ENCODE data around the gene DACH1.
"Not testable (repeated sequence)": the region's sequence is repeated elsewhere in the genome, so short reads cannot be mapped to it uniquely, and the experiment has no call there.

DACH1 gene

DNA sequence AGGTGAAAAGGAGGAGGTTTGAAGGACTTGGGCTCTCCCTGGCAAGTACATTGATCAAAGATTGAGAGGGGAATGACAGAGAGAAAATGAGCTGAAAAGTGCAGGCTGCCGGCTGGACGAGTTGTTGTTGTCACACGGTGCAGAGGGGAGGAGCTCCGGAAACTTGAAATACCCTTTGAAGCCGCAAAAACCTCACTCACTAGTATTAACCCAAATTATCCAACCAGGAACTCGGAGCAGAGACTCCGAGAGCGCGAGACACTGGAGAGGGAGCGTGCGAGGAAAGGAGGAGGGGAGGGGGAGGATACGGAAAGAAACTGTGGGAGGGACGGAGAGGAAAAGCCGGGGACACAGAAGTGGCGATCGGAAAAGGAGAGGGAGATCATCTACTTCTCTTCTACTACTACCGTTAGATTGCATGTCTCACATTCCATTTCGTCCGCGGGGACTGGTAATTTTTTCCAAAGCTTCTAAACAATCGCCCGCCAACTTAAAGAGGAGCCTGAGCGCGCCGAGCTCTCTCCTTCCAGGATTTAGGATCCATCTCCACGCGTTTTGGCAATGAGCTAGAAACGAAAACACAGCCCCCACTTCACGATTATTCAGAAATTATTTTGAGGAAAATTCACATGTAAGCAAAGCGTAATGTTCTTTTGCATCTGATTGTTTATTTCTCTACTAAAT is at the start of gene DACH1:
DACH1 (minus strand) TSS at position 74 of the 684 bp plus-strand sequence.
- peak; percentile 48 for DNase-seq (ENCODE audit: low read depth)
- TF ChIP-seq, protein P1, sequence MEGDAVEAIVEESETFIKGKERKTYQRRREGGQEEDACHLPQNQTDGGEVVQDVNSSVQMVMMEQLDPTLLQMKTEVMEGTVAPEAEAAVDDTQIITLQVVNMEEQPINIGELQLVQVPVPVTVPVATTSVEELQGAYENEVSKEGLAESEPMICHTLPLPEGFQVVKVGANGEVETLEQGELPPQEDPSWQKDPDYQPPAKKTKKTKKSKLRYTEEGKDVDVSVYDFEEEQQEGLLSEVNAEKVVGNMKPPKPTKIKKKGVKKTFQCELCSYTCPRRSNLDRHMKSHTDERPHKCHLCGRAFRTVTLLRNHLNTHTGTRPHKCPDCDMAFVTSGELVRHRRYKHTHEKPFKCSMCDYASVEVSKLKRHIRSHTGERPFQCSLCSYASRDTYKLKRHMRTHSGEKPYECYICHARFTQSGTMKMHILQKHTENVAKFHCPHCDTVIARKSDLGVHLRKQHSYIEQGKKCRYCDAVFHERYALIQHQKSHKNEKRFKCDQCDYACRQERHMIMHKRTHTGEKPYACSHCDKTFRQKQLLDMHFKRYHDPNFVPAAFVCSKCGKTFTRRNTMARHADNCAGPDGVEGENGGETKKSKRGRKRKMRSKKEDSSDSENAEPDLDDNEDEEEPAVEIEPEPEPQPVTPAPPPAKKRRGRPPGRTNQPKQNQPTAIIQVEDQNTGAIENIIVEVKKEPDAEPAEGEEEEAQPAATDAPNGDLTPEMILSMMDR (IDR thresholded peaks at IDR 0.05; ENCODE audit: insufficient read depth, low read depth, low read length, missing control alignments), result no peak
- peak within 1 kb of the TSS; percentile 47 for H3K4me3 ChIP-seq (ENCODE audit: low read depth, low read length)

GRCh38 chr13:71913717-71914116 is 46.7 kb upstream of the DACH1 start:
- DNase-seq (ENCODE audit: low read depth), result no peak
- TF ChIP-seq, protein P1 (IDR thresholded peaks at IDR 0.05; ENCODE audit: insufficient read depth, low read depth, low read length, missing control alignments), result no peak
- no peak overlapping the region for H3K4me3 ChIP-seq (ENCODE audit: low read depth, low read length)

DNA sequence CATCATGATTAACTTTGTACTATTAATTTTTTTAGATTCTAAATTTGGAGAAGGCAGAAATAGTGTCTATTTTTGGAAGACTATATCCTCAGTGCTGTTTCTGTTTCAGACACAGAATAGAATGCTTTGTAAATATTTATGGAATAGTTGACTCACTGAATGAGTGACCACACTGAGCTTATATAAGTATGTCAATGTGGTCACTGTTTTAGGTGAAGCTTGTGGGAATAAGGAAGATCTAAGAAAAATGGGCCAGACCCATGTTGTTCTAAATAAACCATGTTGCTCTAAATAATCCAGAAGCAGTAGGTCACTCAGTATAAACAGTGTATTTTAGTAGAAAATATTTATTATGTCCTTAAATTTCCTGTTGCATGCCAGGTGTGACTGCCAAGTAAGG is 45.5 kb upstream of the DACH1 start:
- no peak overlapping the region for H3K4me3 ChIP-seq (ENCODE audit: low read depth, low read length)
- DNase-seq (ENCODE audit: low read depth), result no peak
- TF ChIP-seq, protein P1 (IDR thresholded peaks at IDR 0.05; ENCODE audit: insufficient read depth, low read depth, low read length, missing control alignments), result no peak

DNA sequence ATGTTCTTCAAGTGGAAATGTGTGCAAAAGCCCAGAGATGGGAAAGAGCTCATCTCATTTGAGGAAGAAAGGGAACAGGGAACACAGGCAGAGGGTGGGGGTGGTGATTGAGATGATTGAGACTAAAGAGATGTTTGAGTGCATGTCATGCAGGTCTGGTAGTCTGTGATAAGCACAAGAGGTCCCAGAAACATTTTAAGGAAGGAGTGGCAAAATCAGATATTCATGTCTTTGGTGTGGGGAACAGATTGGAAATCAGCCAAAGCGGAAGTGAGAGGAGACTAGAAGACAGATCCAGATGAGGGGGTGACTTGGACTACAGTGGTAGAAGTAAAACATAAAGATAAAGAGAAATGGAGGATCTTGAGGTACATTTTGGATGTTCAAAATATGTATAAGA is 39.4 kb upstream of the DACH1 start:
- TF ChIP-seq, protein P1 (IDR thresholded peaks at IDR 0.05; ENCODE audit: insufficient read depth, low read depth, low read length, missing control alignments), result no peak
- no peak for DNase-seq (ENCODE audit: low read depth)
- no peak overlapping the region for H3K4me3 ChIP-seq (ENCODE audit: low read depth, low read length)

DNA sequence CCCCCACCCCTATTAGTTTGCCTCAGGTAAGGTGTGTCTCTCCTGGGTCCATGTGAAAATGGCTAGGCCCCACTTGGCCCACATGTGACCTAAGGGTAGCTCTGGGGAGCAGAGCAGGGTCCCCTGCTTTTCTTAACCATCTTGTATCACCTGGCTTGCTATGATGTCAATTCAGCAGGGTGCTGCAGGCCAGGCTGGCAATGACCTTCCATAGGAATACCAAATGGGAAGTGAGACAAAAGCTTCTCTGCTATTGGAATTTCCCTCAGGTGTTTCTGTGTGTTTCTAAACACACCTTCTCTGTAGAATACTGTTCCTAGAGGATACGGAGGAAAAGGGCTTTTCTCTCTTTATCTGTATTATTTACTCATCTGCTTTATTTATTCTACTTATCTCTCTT is 35.7 kb upstream of the DACH1 start:
- DNase-seq (ENCODE audit: low read depth), result no peak
- no peak overlapping the region for H3K4me3 ChIP-seq (ENCODE audit: low read depth, low read length)
- TF ChIP-seq, protein P1 (IDR thresholded peaks at IDR 0.05; ENCODE audit: insufficient read depth, low read depth, low read length, missing control alignments), result no peak

DNA sequence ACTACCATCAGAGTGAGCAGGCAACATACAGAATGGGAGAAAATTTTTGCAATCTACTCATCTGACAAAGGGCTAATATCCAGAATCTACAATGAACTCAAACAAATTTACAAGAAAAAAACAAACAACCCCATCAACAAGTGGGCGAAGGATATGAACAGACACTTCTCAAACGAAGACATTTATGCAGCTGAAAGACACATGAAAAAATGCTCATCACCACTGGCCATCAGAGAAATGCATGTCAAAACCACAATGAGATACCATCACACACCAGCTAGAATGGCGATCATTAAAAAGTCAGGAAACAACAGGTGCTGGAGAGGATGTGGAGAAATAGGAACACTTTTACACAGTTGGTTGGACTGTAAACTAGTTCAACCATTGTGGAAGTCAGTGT is 26.5 kb upstream of the DACH1 start:
- DNase-seq (ENCODE audit: low read depth), result not testable (repeated sequence)

GRCh38 chr13:71886880-71887279 is 19.9 kb upstream of the DACH1 start:
- H3K4me3 ChIP-seq (ENCODE audit: low read depth, low read length), result no peak overlapping the region
- no peak for DNase-seq (ENCODE audit: low read depth)
- TF ChIP-seq, protein P1 (IDR thresholded peaks at IDR 0.05; ENCODE audit: insufficient read depth, low read depth, low read length, missing control alignments), result no peak

More for the DNA sequence above, 26.5 kb upstream of the DACH1 start:
- not testable (repeated sequence) for H3K4me3 ChIP-seq (ENCODE audit: low read depth, low read length)
